ENCODE results near the gene ETV2. TPM values are rescaled to one million over a fixed set of nuclear protein-coding genes. Genes with fewer than 3 reads are reported as not detected.

The ETV2 gene
- total RNA-seq, 4 donors from 2014 or later: 0.23 TPM; not detected in 3

DNA sequence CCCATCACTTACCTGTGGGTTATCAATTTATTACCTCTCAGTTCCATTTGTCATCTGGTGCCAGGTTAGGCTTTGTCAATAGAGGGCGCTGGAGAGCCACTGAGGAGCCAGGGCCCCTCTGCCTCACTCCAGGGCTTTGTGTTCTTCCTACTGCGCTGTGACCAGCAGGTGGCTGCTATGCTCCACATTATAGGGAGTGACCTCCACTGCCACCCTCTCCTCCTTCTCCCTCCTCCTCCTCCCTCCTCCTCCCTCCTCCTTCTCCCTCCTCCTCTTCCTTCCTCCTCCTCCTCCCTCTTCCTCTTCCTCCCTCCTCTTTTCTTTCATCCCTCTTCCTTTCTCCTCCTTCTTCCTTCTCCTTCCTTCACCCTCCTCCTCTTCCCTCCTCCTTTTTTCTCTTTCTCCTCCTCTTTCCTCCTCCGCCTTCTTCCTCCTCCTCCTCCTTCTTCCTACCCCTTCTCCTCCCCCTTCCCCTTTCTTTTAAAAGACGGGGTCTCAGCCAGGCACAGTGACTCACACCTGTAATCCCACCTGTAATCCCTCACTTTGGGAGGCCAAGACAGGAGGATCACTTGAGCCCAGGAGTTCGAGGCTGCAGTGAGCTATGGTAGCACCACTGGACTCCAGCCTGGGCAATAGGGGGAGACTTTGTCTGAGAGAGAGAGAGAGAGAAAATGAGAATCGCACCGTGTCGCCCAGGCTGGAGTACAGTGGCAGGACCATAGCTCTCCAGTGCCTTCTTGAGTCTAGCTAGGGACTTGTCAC, 52.5 kb downstream of the ETV2 start:
- H3K9me3 ChIP-seq: no peaks in the 10 kb centered on the region
- peaks cover 0 to 2% (median 0%) of the 10 kb centered on the region in 3 donors for H3K27me3 ChIP-seq
- H3K27ac ChIP-seq: no peak overlapping the region
- H3K4me1 ChIP-seq: no peaks in the 10 kb centered on the region
- intact Hi-C loops (cut with DNase I; ENCODE audit: low total_unique reads) (loop anchor here (1.0 to 2.0 kb wide), 3 partner anchors 23 to 237 kb away; no protein-coding TSS in a partner anchor), in situ Hi-C loops (cut with MboI; ENCODE audit: low sequenced_read_pairs in 4 of 4) (no loop called here)
- TF ChIP-seq, protein P1, sequence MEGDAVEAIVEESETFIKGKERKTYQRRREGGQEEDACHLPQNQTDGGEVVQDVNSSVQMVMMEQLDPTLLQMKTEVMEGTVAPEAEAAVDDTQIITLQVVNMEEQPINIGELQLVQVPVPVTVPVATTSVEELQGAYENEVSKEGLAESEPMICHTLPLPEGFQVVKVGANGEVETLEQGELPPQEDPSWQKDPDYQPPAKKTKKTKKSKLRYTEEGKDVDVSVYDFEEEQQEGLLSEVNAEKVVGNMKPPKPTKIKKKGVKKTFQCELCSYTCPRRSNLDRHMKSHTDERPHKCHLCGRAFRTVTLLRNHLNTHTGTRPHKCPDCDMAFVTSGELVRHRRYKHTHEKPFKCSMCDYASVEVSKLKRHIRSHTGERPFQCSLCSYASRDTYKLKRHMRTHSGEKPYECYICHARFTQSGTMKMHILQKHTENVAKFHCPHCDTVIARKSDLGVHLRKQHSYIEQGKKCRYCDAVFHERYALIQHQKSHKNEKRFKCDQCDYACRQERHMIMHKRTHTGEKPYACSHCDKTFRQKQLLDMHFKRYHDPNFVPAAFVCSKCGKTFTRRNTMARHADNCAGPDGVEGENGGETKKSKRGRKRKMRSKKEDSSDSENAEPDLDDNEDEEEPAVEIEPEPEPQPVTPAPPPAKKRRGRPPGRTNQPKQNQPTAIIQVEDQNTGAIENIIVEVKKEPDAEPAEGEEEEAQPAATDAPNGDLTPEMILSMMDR (IDR thresholded peaks at IDR 0.05 in 4 of 5, conservative IDR thresholded peaks at IDR 0.05 in 1 of 5): peak; percentile 94 to 98 (median 97)
- no peak for TF ChIP-seq POLR2A (IDR thresholded peaks at IDR 0.05)
- ATAC-seq (peak; percentile 100), DNase-seq (peak; percentile 71 to 86)
- no peak overlapping the region for H3K4me3 ChIP-seq
- no peaks in the 10 kb centered on the region for H3K36me3 ChIP-seq

Other genes starting within 250 kb of the ETV2 start
- gene FFAR2, start 193.5 kb upstream of the ETV2 start, total RNA-seq: not detected
- not detected for gene KRTDAP, start 151.3 kb upstream of the ETV2 start, total RNA-seq
- under 1 TPM in 1 of 4 donors, not detected in 3; 0.89 TPM for gene DMKN, start 128.1 kb upstream of the ETV2 start, total RNA-seq
- not detected for gene SBSN, start 113.4 kb upstream of the ETV2 start, total RNA-seq
- gene GAPDHS, start 108.3 kb upstream of the ETV2 start, total RNA-seq: not detected
- 100 to 1,000 TPM in 3 of 4 donors, 10 to 100 TPM in 1; 86.2 to 145 (median 119) TPM for gene TMEM147, start 96.1 kb upstream of the ETV2 start, total RNA-seq
- not detected for gene ATP4A, start 78.1 kb upstream of the ETV2 start, total RNA-seq
- not detected for gene PMIS2, start 55.6 kb upstream of the ETV2 start, total RNA-seq
- gene HAUS5, start 29.0 kb upstream of the ETV2 start, total RNA-seq: 1 to 10 TPM; 2.5 to 4.8 (median 3.4) TPM
- gene RBM42, start 12.7 kb upstream of the ETV2 start, total RNA-seq: 10 to 100 TPM; 45.8 to 77.8 (median 75.4) TPM
- 1,000 to 10,000 TPM in 2 of 4 donors, 100 to 1,000 TPM in 2; 899 to 1,245 (median 976) TPM for gene COX6B1, start 6.6 kb downstream of the ETV2 start, total RNA-seq
- gene UPK1A, start 24.8 kb downstream of the ETV2 start, total RNA-seq: not detected
- gene ZBTB32, start 62.8 kb downstream of the ETV2 start, total RNA-seq: not detected
- gene KMT2B, start 76.3 kb downstream of the ETV2 start, total RNA-seq: 10 to 100 TPM in 3 of 4 donors, 1 to 10 TPM in 1; 9.3 to 39.0 (median 16.8) TPM
- gene IGFLR1, start 100.7 kb downstream of the ETV2 start, total RNA-seq: 10 to 100 TPM in 1 of 4 donors, 1 to 10 TPM in 3; 2.0 to 14.1 (median 3.0) TPM
- 10 to 100 TPM in 2 of 4 donors, 1 to 10 TPM in 2; 5.1 to 22.9 (median 13.4) TPM for gene U2AF1L4, start 103.7 kb downstream of the ETV2 start, total RNA-seq
- 10 to 100 TPM; 22.2 to 45.8 (median 38.3) TPM for gene PSENEN, start 103.9 kb downstream of the ETV2 start, total RNA-seq
- gene LIN37, start 106.8 kb downstream of the ETV2 start, total RNA-seq: 10 to 100 TPM; 14.8 to 19.5 (median 16.6) TPM
- gene HSPB6, start 115.3 kb downstream of the ETV2 start, total RNA-seq: 100 to 1,000 TPM in 2 of 4 donors, 10 to 100 TPM in 2; 79.8 to 241 (median 139) TPM
- 1 to 10 TPM in 3 of 4 donors, under 1 TPM in 1; 0.63 to 4.3 (median 3.0) TPM for gene PROSER3, start 116.4 kb downstream of the ETV2 start, total RNA-seq
- 1 to 10 TPM in 3 of 4 donors, under 1 TPM in 1; 0.22 to 4.7 (median 2.2) TPM for gene ARHGAP33, start 133.8 kb downstream of the ETV2 start, total RNA-seq
- gene PRODH2, start 171.1 kb downstream of the ETV2 start, total RNA-seq: under 1 TPM in 1 of 4 donors, not detected in 3; 0.13 TPM
- gene NPHS1, start 210.8 kb downstream of the ETV2 start, total RNA-seq: not detected
- gene KIRREL2, start 215.2 kb downstream of the ETV2 start, total RNA-seq: not detected
- under 1 TPM in 2 of 4 donors, not detected in 2; 0.27 to 0.33 TPM for gene APLP1, start 226.8 kb downstream of the ETV2 start, total RNA-seq